ENCODE measurements around the gene ADARB2. TPM values are rescaled to one million over a fixed set of nuclear protein-coding genes. Genes with fewer than 3 reads are reported as not detected.

ADARB2 gene
- total and polyA plus RNA-seq, 4 donors, result 0.22 to 1.3 (median 0.55) TPM

DNA sequence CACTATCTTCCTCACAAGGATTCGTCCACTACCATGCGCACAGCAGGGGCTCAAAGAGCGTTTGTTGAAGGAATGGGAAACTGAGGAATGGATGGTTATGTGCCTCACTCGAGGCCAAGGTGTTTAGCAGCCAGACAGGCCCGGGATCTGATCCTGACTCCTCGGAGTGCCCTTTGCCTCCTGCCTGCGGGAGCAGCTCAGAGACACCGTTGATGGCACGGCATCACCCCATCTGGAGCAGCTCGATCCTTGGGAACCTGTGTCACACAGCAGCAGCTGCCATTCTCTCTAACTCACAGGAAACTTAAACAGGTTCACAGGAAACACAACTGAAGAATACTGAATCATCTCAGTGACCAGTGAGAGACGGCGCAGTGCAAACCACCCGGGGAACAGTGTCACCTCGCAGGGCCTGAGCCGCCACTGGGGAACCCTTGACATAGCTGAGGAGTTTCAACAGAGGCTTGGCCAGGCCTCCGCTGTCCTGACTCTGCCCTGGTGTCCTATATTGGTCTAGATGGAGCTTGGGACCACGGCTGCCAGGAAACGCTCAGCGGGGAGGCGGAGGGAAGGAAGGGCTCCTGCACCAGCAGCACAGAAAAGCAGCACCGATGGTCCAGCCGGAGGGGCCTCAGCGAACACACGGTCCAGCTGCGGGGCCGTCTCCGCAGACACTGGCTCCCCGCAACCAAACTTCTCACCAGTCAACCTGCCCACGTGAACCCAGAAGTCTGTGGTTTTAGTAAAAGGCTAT, 169.4 kb downstream of the ADARB2 start:
- Histone ChIP-seq H3K4me1 (ENCODE audit: control insufficient read depth in 5 of 5, insufficient read depth in 5 of 5, low read length in 5 of 5) (no peaks in the 10 kb centered on the region), H3K27ac (ENCODE audit: low read depth in 1 of 2, low read length in 1 of 2) (no peak overlapping the region), H3K4me3 (no peak overlapping the region), H3K9ac (ENCODE audit: insufficient read depth in 1 of 2, low read length in 2 of 2) (no peak overlapping the region), H3K36me3 (ENCODE audit: control insufficient read depth in 4 of 4, insufficient read depth in 4 of 4, low read length in 4 of 4) (no peaks in the 10 kb centered on the region), H3K27me3 (ENCODE audit: control insufficient read depth in 3 of 3, insufficient read depth in 3 of 3, low read length in 2 of 3) (peaks cover 0 to 28% (median 2%) of the 10 kb centered on the region in 3 donors), H3K9me3 (ENCODE audit: control insufficient read depth in 4 of 4, insufficient read depth in 3 of 4, low read length in 3 of 4) (peaks cover 0 to 3% (median 0%) of the 10 kb centered on the region in 4 donors)
- DNase-seq (no peak), ATAC-seq (ENCODE audit: insufficient read depth, low FRiP score) (no peak)
- 80 to 81% methylated on average over 29 of the region's 29 CpGs for WGBS, 2 donors
- TF ChIP-seq, protein P1, sequence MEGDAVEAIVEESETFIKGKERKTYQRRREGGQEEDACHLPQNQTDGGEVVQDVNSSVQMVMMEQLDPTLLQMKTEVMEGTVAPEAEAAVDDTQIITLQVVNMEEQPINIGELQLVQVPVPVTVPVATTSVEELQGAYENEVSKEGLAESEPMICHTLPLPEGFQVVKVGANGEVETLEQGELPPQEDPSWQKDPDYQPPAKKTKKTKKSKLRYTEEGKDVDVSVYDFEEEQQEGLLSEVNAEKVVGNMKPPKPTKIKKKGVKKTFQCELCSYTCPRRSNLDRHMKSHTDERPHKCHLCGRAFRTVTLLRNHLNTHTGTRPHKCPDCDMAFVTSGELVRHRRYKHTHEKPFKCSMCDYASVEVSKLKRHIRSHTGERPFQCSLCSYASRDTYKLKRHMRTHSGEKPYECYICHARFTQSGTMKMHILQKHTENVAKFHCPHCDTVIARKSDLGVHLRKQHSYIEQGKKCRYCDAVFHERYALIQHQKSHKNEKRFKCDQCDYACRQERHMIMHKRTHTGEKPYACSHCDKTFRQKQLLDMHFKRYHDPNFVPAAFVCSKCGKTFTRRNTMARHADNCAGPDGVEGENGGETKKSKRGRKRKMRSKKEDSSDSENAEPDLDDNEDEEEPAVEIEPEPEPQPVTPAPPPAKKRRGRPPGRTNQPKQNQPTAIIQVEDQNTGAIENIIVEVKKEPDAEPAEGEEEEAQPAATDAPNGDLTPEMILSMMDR (IDR thresholded peaks at IDR 0.05; ENCODE audit: control extremely low read depth, extremely low read depth), result no peak

DNA sequence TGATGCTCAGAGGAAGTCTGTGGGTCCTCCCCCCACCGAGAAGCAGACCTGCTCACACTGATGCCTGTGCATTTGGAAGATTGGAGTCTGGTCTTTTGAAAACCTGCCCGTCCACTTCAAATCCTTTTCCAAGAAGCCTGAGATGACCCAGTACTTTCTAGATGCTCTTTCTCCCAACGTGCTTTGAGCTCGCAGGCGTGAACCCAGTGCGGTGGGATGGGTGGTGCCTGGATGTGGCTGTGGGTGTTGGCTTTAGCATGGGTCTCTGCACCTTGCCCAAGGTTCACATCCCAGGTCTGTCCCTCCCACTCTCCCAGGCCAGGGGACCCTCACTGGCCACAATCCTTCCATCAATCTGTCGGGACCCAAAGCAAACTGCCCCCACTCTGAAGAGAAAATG, 170.2 kb downstream of the ADARB2 start:
- Histone ChIP-seq H3K27ac (ENCODE audit: low read depth in 1 of 2, low read length in 1 of 2) (no peak overlapping the region), H3K9me3 (ENCODE audit: control insufficient read depth in 4 of 4, insufficient read depth in 3 of 4, low read length in 3 of 4) (peaks cover 0 to 3% (median 0%) of the 10 kb centered on the region in 4 donors), H3K9ac (ENCODE audit: insufficient read depth in 1 of 2, low read length in 2 of 2) (no peak overlapping the region), H3K4me1 (ENCODE audit: control insufficient read depth in 5 of 5, insufficient read depth in 5 of 5, low read length in 5 of 5) (no peaks in the 10 kb centered on the region), H3K27me3 (ENCODE audit: control insufficient read depth in 3 of 3, insufficient read depth in 3 of 3, low read length in 2 of 3) (peaks cover 0 to 26% (median 2%) of the 10 kb centered on the region in 3 donors), H3K4me3 (no peak overlapping the region), H3K36me3 (ENCODE audit: control insufficient read depth in 4 of 4, insufficient read depth in 4 of 4, low read length in 4 of 4) (no peaks in the 10 kb centered on the region)
- DNase-seq, result no peak
- TF ChIP-seq, protein P1 (IDR thresholded peaks at IDR 0.05; ENCODE audit: control extremely low read depth, extremely low read depth), result no peak
- WGBS, 2 donors, result 67 to 80% methylated on average over 7 of the region's 7 CpGs
- ATAC-seq (ENCODE audit: insufficient read depth, low FRiP score), result no peak

DNA sequence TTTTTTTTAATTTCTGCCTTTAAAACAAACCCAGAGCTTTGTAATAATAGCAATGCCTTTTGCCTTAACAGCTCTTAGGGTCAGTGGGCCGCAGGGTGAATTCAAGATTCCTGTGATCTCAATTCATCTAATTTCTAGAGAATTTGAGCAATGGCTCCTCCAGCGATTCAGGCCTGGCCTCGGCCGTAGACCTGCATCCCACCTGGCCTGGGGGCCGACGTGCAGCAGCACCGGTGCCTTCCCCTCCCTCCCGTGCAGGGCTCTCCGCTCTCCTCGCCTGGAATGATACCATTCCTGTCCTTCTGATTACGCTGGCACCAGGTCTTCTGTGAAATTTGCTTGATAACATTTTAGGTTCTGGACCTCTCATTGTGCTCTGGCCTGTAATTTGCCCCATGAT, 172.5 kb downstream of the ADARB2 start:
- Histone ChIP-seq H3K36me3 (ENCODE audit: control insufficient read depth in 4 of 4, insufficient read depth in 4 of 4, low read length in 4 of 4) (no peaks in the 10 kb centered on the region), H3K27ac (ENCODE audit: low read depth in 1 of 2, low read length in 1 of 2) (no peak overlapping the region), H3K27me3 (ENCODE audit: control insufficient read depth in 3 of 3, insufficient read depth in 3 of 3, low read length in 2 of 3) (peaks cover 0 to 31% (median 2%) of the 10 kb centered on the region in 3 donors), H3K9me3 (ENCODE audit: control insufficient read depth in 4 of 4, insufficient read depth in 3 of 4, low read length in 3 of 4) (peaks cover 0 to 2% (median 0%) of the 10 kb centered on the region in 4 donors), H3K4me1 (ENCODE audit: control insufficient read depth in 5 of 5, insufficient read depth in 5 of 5, low read length in 5 of 5) (peaks cover 0 to 7% (median 2%) of the 10 kb centered on the region in 5 donors), H3K9ac (ENCODE audit: insufficient read depth in 1 of 2, low read length in 2 of 2) (no peak overlapping the region), H3K4me3 (no peak overlapping the region)
- 92 to 93% methylated on average over 11 of the region's 11 CpGs for WGBS, 2 donors
- no peak for DNase-seq
- TF ChIP-seq, protein P1 (IDR thresholded peaks at IDR 0.05; ENCODE audit: control extremely low read depth, extremely low read depth), result no peak
- ATAC-seq (ENCODE audit: insufficient read depth, low FRiP score), result no peak
